ENCODE measurements around the gene RAB37. TPM values are rescaled to one million over a fixed set of nuclear protein-coding genes. Genes with fewer than 3 reads are reported as not detected.

RAB37 gene
- polyA plus RNA-seq, 1 of the 3 experiments (the other 2 are of a cell fraction), result 0.25 TPM

DNA sequence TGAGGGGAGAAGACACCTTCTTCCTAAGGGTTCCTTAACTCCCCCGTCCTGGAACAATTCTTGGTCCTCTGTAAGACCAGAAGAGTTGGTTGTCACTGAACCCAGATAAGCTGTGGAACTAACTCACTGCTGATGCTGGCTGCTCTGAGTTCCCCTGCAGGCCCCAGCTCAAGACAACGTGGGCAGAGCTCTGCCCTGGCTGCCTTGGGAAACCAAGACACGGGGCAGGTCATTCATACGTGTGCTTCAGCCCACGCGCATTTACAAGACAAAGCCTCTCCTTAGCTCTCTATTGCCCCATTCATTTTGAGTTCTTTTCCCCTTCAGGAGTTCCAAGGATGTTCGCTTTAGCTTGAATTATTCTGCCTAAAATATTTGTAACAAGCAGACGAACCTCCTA lies 42.4 kb downstream of the RAB37 start:
- ChIA-PET POLR2A (interaction anchor here (0.6 kb wide), 1 partner anchor 136 kb away, joined by 4 read pairs; no protein-coding TSS in a partner anchor), CTCF (interaction anchor here (0.8 to 98.1 kb wide), 9 partner anchors 9 to 213 kb away, joined by 3 to 3869 read pairs (median 11); partner anchors contain the start of genes FDXR, GRIN2C, NHERF1 and RAB37)
- TF ChIP-seq SIN3A (IDR thresholded peaks at IDR 0.05; ENCODE audit: borderline replicate concordance, low read depth, low read length), result no peak
- no peak for TF ChIP-seq FOSL2 (IDR thresholded peaks at IDR 0.05; ENCODE audit: borderline replicate concordance, low read depth)
- no peak for TF ChIP-seq MEF2A (IDR thresholded peaks at IDR 0.05; ENCODE audit: borderline replicate concordance, low read depth)
- TF ChIP-seq FOXM1 (IDR thresholded peaks at IDR 0.05; ENCODE audit: low read depth), result no peak
- TF ChIP-seq, protein P1, sequence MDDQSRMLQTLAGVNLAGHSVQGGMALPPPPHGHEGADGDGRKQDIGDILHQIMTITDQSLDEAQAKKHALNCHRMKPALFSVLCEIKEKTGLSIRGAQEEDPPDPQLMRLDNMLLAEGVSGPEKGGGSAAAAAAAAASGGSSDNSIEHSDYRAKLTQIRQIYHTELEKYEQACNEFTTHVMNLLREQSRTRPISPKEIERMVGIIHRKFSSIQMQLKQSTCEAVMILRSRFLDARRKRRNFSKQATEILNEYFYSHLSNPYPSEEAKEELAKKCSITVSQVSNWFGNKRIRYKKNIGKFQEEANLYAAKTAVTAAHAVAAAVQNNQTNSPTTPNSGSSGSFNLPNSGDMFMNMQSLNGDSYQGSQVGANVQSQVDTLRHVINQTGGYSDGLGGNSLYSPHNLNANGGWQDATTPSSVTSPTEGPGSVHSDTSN (IDR thresholded peaks at IDR 0.05), result no peak
- no peak for TF ChIP-seq RCOR1 (IDR thresholded peaks at IDR 0.05; ENCODE audit: low read length)
- no peak for TF ChIP-seq NRF1 (IDR thresholded peaks at IDR 0.05; ENCODE audit: low read depth, low read length)
- no peak for TF ChIP-seq GABPA (IDR thresholded peaks at IDR 0.05; ENCODE audit: low read depth)
- TF ChIP-seq GATA2 (CRISPR knock-in tag; IDR thresholded peaks at IDR 0.05), result no peak
- TF ChIP-seq TCF12 (IDR thresholded peaks at IDR 0.05), result no peak
- no peak for TF ChIP-seq JUND (IDR thresholded peaks at IDR 0.05)
- TF ChIP-seq RFX5 (IDR thresholded peaks at IDR 0.05; ENCODE audit: low read length), result no peak

DNA sequence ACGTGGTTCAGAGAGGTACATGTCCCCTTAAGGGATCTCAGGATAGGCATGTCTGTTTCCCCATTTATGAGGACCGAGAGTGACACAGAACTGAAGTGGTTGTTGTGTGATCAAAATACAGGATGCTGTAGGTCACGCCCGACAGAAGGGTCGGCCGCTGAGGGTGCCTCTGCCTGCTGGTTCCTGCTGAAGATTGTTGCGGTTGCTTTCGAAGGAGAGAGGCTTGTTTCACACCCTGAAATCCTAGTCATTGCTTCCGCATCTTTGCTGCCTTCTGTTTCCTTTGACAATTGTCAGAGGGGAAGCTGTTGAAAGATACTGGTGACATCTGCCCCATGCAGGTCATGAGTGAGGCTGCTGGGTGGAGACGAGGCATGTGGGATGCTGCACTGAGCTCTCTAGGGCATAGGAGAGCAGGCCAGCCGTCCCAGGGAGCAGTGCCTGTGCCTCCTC lies 42.9 kb downstream of the RAB37 start:
- CTCF ChIA-PET, result interaction anchor here (0.8 to 98.1 kb wide), 8 partner anchors 9 to 123 kb away, joined by 3 to 3869 read pairs (median 30); partner anchors contain the start of genes FDXR, GRIN2C, NHERF1 and RAB37
- peaks cover 9 to 10% of the 10 kb centered on the region in 2 experiments for H3K36me3 ChIP-seq (replicated peaks in 1 of 2; ENCODE audit: control insufficient read depth in 1 of 2, insufficient read depth in 2 of 2, low read length in 1 of 2)
- no peak overlapping the region for H3K4me3 ChIP-seq (ENCODE audit: low read depth in 2 of 2, low read length in 1 of 2)
- TF ChIP-seq MXI1 (IDR thresholded peaks at IDR 0.05; ENCODE audit: low read depth, low read length), result no peak
- TF ChIP-seq, protein P2, sequence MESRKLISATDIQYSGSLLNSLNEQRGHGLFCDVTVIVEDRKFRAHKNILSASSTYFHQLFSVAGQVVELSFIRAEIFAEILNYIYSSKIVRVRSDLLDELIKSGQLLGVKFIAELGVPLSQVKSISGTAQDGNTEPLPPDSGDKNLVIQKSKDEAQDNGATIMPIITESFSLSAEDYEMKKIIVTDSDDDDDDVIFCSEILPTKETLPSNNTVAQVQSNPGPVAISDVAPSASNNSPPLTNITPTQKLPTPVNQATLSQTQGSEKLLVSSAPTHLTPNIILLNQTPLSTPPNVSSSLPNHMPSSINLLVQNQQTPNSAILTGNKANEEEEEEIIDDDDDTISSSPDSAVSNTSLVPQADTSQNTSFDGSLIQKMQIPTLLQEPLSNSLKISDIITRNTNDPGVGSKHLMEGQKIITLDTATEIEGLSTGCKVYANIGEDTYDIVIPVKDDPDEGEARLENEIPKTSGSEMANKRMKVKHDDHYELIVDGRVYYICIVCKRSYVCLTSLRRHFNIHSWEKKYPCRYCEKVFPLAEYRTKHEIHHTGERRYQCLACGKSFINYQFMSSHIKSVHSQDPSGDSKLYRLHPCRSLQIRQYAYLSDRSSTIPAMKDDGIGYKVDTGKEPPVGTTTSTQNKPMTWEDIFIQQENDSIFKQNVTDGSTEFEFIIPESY (IDR thresholded peaks at IDR 0.05; ENCODE audit: borderline replicate concordance, low read depth), result no peak
- TF ChIP-seq CHD2 (IDR thresholded peaks at IDR 0.05; ENCODE audit: low read length, partially characterized antibody), result no peak
- TF ChIP-seq JUND (IDR thresholded peaks at IDR 0.05), result no peak
- no peak for TF ChIP-seq TEAD4 (IDR thresholded peaks at IDR 0.05; ENCODE audit: borderline replicate concordance, insufficient read depth)
- no peak for TF ChIP-seq RAD21 (IDR thresholded peaks at IDR 0.05; ENCODE audit: low read length)
- TF ChIP-seq, protein P3, sequence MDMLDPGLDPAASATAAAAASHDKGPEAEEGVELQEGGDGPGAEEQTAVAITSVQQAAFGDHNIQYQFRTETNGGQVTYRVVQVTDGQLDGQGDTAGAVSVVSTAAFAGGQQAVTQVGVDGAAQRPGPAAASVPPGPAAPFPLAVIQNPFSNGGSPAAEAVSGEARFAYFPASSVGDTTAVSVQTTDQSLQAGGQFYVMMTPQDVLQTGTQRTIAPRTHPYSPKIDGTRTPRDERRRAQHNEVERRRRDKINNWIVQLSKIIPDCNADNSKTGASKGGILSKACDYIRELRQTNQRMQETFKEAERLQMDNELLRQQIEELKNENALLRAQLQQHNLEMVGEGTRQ (IDR thresholded peaks at IDR 0.05; ENCODE audit: borderline replicate concordance, low read depth, low read length), result no peak
- TF ChIP-seq EZH2phosphoT487 (IDR thresholded peaks at IDR 0.05; ENCODE audit: borderline replicate concordance, low read depth), result no peak
- no peak for TF ChIP-seq GATA2 (CRISPR knock-in tag; IDR thresholded peaks at IDR 0.05)
- TF ChIP-seq, protein P4, sequence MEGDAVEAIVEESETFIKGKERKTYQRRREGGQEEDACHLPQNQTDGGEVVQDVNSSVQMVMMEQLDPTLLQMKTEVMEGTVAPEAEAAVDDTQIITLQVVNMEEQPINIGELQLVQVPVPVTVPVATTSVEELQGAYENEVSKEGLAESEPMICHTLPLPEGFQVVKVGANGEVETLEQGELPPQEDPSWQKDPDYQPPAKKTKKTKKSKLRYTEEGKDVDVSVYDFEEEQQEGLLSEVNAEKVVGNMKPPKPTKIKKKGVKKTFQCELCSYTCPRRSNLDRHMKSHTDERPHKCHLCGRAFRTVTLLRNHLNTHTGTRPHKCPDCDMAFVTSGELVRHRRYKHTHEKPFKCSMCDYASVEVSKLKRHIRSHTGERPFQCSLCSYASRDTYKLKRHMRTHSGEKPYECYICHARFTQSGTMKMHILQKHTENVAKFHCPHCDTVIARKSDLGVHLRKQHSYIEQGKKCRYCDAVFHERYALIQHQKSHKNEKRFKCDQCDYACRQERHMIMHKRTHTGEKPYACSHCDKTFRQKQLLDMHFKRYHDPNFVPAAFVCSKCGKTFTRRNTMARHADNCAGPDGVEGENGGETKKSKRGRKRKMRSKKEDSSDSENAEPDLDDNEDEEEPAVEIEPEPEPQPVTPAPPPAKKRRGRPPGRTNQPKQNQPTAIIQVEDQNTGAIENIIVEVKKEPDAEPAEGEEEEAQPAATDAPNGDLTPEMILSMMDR (IDR thresholded peaks at IDR 0.05), result no peak
- TF ChIP-seq, protein P5, sequence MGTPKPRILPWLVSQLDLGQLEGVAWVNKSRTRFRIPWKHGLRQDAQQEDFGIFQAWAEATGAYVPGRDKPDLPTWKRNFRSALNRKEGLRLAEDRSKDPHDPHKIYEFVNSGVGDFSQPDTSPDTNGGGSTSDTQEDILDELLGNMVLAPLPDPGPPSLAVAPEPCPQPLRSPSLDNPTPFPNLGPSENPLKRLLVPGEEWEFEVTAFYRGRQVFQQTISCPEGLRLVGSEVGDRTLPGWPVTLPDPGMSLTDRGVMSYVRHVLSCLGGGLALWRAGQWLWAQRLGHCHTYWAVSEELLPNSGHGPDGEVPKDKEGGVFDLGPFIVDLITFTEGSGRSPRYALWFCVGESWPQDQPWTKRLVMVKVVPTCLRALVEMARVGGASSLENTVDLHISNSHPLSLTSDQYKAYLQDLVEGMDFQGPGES (IDR thresholded peaks at IDR 0.05; ENCODE audit: low read depth, low read length), result no peak

More for the DNA sequence above, 42.4 kb downstream of the RAB37 start:
- 82% methylated on average over 8 of the region's 8 CpGs for WGBS (ENCODE audit: low lambda C conversion rate)
- H3F3A ChIP-seq (replicated peaks; ENCODE audit: insufficient read depth), result peaks cover 11% of the 10 kb centered on the region
- H3K9me2 ChIP-seq, result no peaks in the 10 kb centered on the region
- no peaks in the 10 kb centered on the region for H3K27me3 ChIP-seq (ENCODE audit: insufficient read depth)
- H3K4me1 ChIP-seq (ENCODE audit: control insufficient read depth in 1 of 2, insufficient read depth in 2 of 2, low read depth in 1 of 2, low read length in 1 of 2), result peaks cover 8 to 14% of the 10 kb centered on the region in 2 experiments; a peak in 2 of 4 replicates
- no peak overlapping the region for H2AFZ ChIP-seq (ENCODE audit: low read depth)
- H3K79me2 ChIP-seq (ENCODE audit: insufficient read depth), result peaks cover 43% of the 10 kb centered on the region
- peaks cover 10 to 11% of the 10 kb centered on the region in 2 experiments for H3K36me3 ChIP-seq (replicated peaks in 1 of 2; ENCODE audit: control insufficient read depth in 1 of 2, insufficient read depth in 2 of 2, low read length in 1 of 2)
- H3K27ac ChIP-seq (ENCODE audit: low read depth in 2 of 2, low read length in 1 of 2), result no peak overlapping the region
- no peak overlapping the region for H3K9ac ChIP-seq
- DNase-seq, result no peak
- no peak overlapping the region for H3K4me3 ChIP-seq (ENCODE audit: low read depth in 2 of 2, low read length in 1 of 2)
- H3K9me3 ChIP-seq, result no peaks in the 10 kb centered on the region
- H3K4me2 ChIP-seq, result no peak overlapping the region
- no peaks in the 10 kb centered on the region; the same call in 1 of the 2 replicates for H4K20me1 ChIP-seq (ENCODE audit: insufficient read depth)

More for the DNA sequence above, 42.9 kb downstream of the RAB37 start:
- POLR2A ChIA-PET, result no interaction called here
- Histone ChIP-seq H3K27ac (ENCODE audit: low read depth in 2 of 2, low read length in 1 of 2) (no peak overlapping the region), H4K20me1 (ENCODE audit: insufficient read depth) (no peaks in the 10 kb centered on the region), H3K9me2 (no peaks in the 10 kb centered on the region), H3K79me2 (ENCODE audit: insufficient read depth) (peaks cover 39% of the 10 kb centered on the region), H3K9me3 (no peaks in the 10 kb centered on the region), H3F3A (replicated peaks; ENCODE audit: insufficient read depth) (peaks cover 6% of the 10 kb centered on the region), H3K4me1 (ENCODE audit: control insufficient read depth in 1 of 2, insufficient read depth in 2 of 2, low read depth in 1 of 2, low read length in 1 of 2) (peaks cover 5 to 14% of the 10 kb centered on the region in 2 experiments; a peak in 2 of 4 replicates), H3K9ac (no peak overlapping the region), H3K27me3 (ENCODE audit: insufficient read depth) (no peaks in the 10 kb centered on the region), H3K4me2 (no peak overlapping the region), H2AFZ (ENCODE audit: low read depth) (no peak overlapping the region)
- WGBS (ENCODE audit: low lambda C conversion rate), result 86% methylated on average over 11 of the region's 11 CpGs
- DNase-seq, result no peak

Data from SK-N-SH (cell line).